Tibial nerve (tissue), 4 donors: ENCODE data around the gene LSR. TPM values are rescaled to one million over a fixed set of nuclear protein-coding genes. Genes with fewer than 3 reads are reported as not detected.

ENCODE experiments used
- DNase-seq, 2 donors: peaks; one replicate each; pipeline ENCODE4 v3.0.0-alpha.2; 2019; ENCODE audit warnings: low spot score in 2 of 2
- H3K27ac ChIP-seq, 4 donors: fragments of 200-600 bp; sonication (generic) in 3 of 4; one replicate each; pipeline ENCODE4 v1.5.1; 2017 to 2019; ENCODE audit warnings: mild to moderate bottlenecking in 1 of 4
- H3K27me3 ChIP-seq, 2 donors: fragments of 200-600 bp; sonication (generic) in 1 of 2; one replicate each; pipeline versions ENCODE4 v1.5.1 to v1.6.0; 2017 to 2019
- H3K36me3 ChIP-seq, 3 donors: fragments of 200-600 bp; sonication (generic); one replicate each; pipeline ENCODE4 v1.5.1; 2018 to 2019
- H3K4me1 ChIP-seq, 4 donors: fragments of 200-600 bp; sonication (generic) in 3 of 4; one replicate each; pipeline ENCODE4 v1.5.1; 2017 to 2019
- H3K4me3 ChIP-seq, 4 donors: fragments of 200-600 bp; sonication (generic) in 3 of 4; one replicate each; pipeline ENCODE4 v1.5.1; 2017 to 2019; ENCODE audit warnings: mild to moderate bottlenecking in 1 of 4, moderate library complexity in 1 of 4
- H3K9me3 ChIP-seq, 4 donors: fragments of 200-600 bp; sonication (generic) in 3 of 4; one replicate each; pipeline ENCODE4 v1.5.1; 2017 to 2019
- CTCF ChIP-seq, 5 experiments: fragments of 200-600 bp in 3 of 5; fragments of 450-650 bp in 2 of 5; sonication (generic) in 3 of 5; IDR thresholded peaks; one replicate each; pipeline ENCODE4 v1.5.1; 2016 to 2019; ENCODE audit warnings: antibody characterized with exemption in 5 of 5, mild to moderate bottlenecking in 3 of 5, moderate library complexity in 2 of 5
- EP300 ChIP-seq, 2 donors: sonication (generic); formaldehyde crosslinking; IDR thresholded peaks; one replicate each; pipeline ENCODE4 v1.6.1; 2017; ENCODE audit warnings: antibody characterized with exemption in 2 of 2, mild to moderate bottlenecking in 1 of 2
- POLR2A ChIP-seq, 2 donors: fragments of 450-650 bp; IDR thresholded peaks; one replicate each; pipeline ENCODE4 v1.6.1; 2017; ENCODE audit warnings: antibody characterized with exemption in 2 of 2, mild to moderate bottlenecking in 2 of 2, moderate library complexity in 2 of 2
- WGBS, 2 donors: methylation state at CpG; one replicate each; pipeline ENCODE4 v1.1.5; 2018; 5-methylcytosine and 5-hydroxymethylcytosine counted together
- total RNA-seq, 4 donors: library from RNA; depleted of rRNA; stranded (reverse); fragments of >200 nt; gene quantifications; one replicate each; pipeline ENCODE4 v1.1.0, GENCODE V29; 2016

The LSR gene
- total RNA-seq, 4 donors from 2014 or later, result 3.1 to 34.9 (median 19.1) TPM

GRCh38 chr19:35247526-35248309, 1.1 kb upstream of the LSR start:
- Histone ChIP-seq H3K9me3 (peaks cover 0 to 23% (median 2%) of the 10 kb centered on the region in 4 donors), H3K4me3 (peak overlapping the region; percentile 29 to 62 (median 45)), H3K27me3 (peaks cover 0 to 45% of the 10 kb centered on the region in 2 donors), H3K36me3 (no peaks in the 10 kb centered on the region), H3K4me1 (peaks cover 0 to 23% (median 0%) of the 10 kb centered on the region in 4 donors), H3K27ac (peak overlapping the region in 3 of 4 donors; percentile 54 to 88 (median 62))
- DNase-seq, result no peak
- no peak for TF ChIP-seq POLR2A (IDR thresholded peaks at IDR 0.05)
- peak in 4 of 5 experiments; percentile 13 to 29 (median 22) for TF ChIP-seq CTCF (IDR thresholded peaks at IDR 0.05)
- no peak for TF ChIP-seq EP300 (IDR thresholded peaks at IDR 0.05)
- WGBS, 2 donors, result 4 to 7% methylated on average over 10 to 32 of the region's 42 CpGs

- Histone ChIP-seq H3K36me3 (no peaks in the 10 kb centered on the region), H3K27ac (peak overlapping the region in 3 of 4 donors; percentile 17 to 88 (median 62)), H3K9me3 (peaks cover 0 to 19% (median 0%) of the 10 kb centered on the region in 4 donors), H3K4me1 (peaks cover 0 to 23% (median 0%) of the 10 kb centered on the region in 4 donors), H3K4me3 (peak overlapping the region; percentile 29 to 62 (median 45)), H3K27me3 (peaks cover 0 to 44% of the 10 kb centered on the region in 2 donors)
- DNase-seq, result no peak
- TF ChIP-seq EP300 (IDR thresholded peaks at IDR 0.05) (no peak), CTCF (IDR thresholded peaks at IDR 0.05) (no peak), POLR2A (IDR thresholded peaks at IDR 0.05) (no peak)
- WGBS, 2 donors, result 4 to 5% methylated on average over 32 to 39 of the region's 39 CpGs
These were observed 495 bp downstream of the LSR start for GRCh38 chr19:35249146-35249847.

- Histone ChIP-seq H3K27ac (peak overlapping the region in 1 of 4 donors; percentile 88), H3K9me3 (peaks cover 0 to 14% (median 0%) of the 10 kb centered on the region in 4 donors), H3K4me3 (peak overlapping the region in 2 of 4 donors; percentile 53 to 62), H3K4me1 (peaks cover 0 to 23% (median 0%) of the 10 kb centered on the region in 4 donors), H3K27me3 (peaks cover 0 to 51% of the 10 kb centered on the region in 2 donors), H3K36me3 (no peaks in the 10 kb centered on the region)
- TF ChIP-seq EP300 (IDR thresholded peaks at IDR 0.05), result no peak
- TF ChIP-seq POLR2A (IDR thresholded peaks at IDR 0.05), result no peak
- TF ChIP-seq CTCF (IDR thresholded peaks at IDR 0.05), result no peak
- 77 to 84% methylated on average over 31 to 34 of the region's 34 CpGs for WGBS, 2 donors
- DNase-seq, result no peak
These were observed 1.3 kb downstream of the LSR start for GRCh38 chr19:35249848-35250711.

- Histone ChIP-seq H3K27ac (no peak overlapping the region), H3K4me3 (no peak overlapping the region), H3K27me3 (peaks cover 0 to 61% of the 10 kb centered on the region in 2 donors), H3K4me1 (peaks cover 0 to 23% (median 0%) of the 10 kb centered on the region in 4 donors), H3K36me3 (no peaks in the 10 kb centered on the region), H3K9me3 (peaks cover 0 to 3% (median 0%) of the 10 kb centered on the region in 4 donors)
- 73 to 90% methylated on average over 2 of the region's 2 CpGs for WGBS, 2 donors
- TF ChIP-seq EP300 (IDR thresholded peaks at IDR 0.05), result no peak
- no peak for DNase-seq
These were observed 2.7 kb downstream of the LSR start for GRCh38 chr19:35251456-35251855.
